Measurements from ENCODE around the gene NLRX1. TPM values are rescaled to one million over a fixed set of nuclear protein-coding genes. Genes with fewer than 3 reads are reported as not detected.
"Not testable (repeated sequence)": the region's sequence is repeated elsewhere in the genome, so short reads cannot be mapped to it uniquely, and the experiment has no call there.

The NLRX1 gene, protein sequence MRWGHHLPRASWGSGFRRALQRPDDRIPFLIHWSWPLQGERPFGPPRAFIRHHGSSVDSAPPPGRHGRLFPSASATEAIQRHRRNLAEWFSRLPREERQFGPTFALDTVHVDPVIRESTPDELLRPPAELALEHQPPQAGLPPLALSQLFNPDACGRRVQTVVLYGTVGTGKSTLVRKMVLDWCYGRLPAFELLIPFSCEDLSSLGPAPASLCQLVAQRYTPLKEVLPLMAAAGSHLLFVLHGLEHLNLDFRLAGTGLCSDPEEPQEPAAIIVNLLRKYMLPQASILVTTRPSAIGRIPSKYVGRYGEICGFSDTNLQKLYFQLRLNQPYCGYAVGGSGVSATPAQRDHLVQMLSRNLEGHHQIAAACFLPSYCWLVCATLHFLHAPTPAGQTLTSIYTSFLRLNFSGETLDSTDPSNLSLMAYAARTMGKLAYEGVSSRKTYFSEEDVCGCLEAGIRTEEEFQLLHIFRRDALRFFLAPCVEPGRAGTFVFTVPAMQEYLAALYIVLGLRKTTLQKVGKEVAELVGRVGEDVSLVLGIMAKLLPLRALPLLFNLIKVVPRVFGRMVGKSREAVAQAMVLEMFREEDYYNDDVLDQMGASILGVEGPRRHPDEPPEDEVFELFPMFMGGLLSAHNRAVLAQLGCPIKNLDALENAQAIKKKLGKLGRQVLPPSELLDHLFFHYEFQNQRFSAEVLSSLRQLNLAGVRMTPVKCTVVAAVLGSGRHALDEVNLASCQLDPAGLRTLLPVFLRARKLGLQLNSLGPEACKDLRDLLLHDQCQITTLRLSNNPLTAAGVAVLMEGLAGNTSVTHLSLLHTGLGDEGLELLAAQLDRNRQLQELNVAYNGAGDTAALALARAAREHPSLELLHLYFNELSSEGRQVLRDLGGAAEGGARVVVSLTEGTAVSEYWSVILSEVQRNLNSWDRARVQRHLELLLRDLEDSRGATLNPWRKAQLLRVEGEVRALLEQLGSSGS
- 10 to 100 TPM; 13.5 to 21.8 TPM for total RNA-seq

DNA sequence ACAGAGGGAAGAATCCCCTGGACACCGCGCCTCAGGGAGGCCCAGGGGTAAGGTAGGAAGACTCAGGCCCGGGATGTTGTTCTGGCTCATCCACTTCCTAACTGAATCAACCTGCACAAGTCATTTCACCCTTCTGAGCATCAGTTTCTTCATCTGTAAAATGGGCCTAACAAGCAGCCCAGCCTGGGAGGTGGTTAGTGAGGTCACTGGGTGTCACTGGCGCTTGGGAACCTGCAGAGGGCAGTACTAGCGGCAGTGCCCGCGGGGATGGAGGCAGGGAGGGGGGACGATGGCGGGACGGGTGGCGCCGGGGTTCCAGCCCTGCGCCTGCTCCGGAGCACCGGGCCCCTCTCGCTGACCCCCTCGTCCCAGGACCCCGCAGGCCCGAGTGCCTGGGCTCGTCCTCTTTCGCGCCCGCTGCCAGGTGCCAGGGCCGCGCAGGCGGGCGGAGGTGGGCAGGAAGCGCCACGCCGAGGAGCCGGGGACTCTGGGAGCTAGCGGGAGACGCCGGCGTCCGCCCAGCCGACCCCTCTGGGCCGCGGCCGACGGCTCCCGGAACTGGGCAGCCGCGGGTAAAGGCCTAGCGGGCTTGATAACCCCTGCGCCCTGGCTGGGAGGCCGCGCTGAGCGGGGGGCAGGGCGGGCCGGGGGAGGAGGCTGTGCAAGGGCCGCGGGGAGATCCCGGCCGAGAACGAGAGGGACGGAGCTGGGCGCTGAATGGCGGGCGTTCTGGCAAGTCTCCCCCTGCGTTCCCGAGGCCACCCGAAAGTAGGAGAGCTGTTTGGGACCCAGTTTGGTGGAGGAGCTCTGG is at the start of gene NLRX1:
Gene NLRX1, plus strand, starts transcription at position 255 of the 811 bp plus-strand sequence. CDS start 2,679 bp downstream, outside the sequence.
- DNase-seq (ENCODE audit: low spot score in 2 of 2) = peak; percentile 85
- Mint-ChIP-seq H3K9me3 (no peaks in the 10 kb centered on the region), H3K36me3 (no peaks in the 10 kb centered on the region), H3K27ac (peak within 1 kb of the TSS; percentile 84 to 94)
- ATAC-seq = peak; percentile 90 to 92

DNA sequence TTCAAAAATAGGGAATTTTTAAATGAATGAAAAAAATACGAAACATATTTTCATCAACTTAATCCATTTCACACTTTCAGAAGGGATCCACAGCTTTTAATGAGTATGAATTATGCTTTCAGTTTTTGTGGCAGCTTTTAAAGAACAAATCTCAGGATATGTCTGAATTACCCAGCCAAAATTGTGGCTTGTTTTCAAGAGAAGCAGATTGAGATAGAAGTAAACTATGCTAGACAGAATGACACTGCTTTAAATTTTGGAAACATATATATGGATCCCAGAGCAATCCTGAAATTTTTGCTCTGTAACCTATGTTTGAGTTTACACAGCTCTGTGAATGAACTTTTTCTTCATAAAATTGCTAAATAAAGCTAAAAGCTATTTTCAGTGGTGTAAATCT is 49.6 kb upstream of the NLRX1 start:
- Mint-ChIP-seq H3K36me3 (peaks cover 29 to 31% of the 10 kb centered on the region in 2 donors), H3K9me3 (no peaks in the 10 kb centered on the region), H3K27ac (no peak overlapping the region)
- ATAC-seq = no peak
- DNase-seq (ENCODE audit: low spot score in 2 of 2) = no peak

DNA sequence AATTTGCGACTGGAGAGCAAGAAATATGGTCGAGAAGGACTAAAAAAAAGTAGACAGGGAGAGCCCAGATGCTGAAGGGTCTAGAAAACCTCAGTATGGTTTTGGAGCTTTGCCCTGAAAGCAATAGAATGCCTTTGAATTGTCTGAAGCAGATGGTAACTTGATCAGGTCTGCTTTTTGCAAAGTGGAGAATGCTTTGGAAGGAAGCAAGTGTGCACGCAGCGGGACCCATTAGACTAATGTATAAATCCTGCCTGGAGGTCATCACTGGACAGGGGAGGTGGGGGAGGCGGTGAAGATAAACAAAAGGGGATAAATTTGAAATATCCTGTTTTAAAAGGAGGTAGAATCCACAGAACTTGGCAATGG is 47.9 kb upstream of the NLRX1 start:
- ATAC-seq (no peak), DNase-seq (ENCODE audit: low spot score in 2 of 2) (no peak)
- Mint-ChIP-seq H3K27ac (peak overlapping the region; percentile 88), H3K9me3 (no peaks in the 10 kb centered on the region), H3K36me3 (peaks cover 22 to 30% of the 10 kb centered on the region in 2 donors)

DNA sequence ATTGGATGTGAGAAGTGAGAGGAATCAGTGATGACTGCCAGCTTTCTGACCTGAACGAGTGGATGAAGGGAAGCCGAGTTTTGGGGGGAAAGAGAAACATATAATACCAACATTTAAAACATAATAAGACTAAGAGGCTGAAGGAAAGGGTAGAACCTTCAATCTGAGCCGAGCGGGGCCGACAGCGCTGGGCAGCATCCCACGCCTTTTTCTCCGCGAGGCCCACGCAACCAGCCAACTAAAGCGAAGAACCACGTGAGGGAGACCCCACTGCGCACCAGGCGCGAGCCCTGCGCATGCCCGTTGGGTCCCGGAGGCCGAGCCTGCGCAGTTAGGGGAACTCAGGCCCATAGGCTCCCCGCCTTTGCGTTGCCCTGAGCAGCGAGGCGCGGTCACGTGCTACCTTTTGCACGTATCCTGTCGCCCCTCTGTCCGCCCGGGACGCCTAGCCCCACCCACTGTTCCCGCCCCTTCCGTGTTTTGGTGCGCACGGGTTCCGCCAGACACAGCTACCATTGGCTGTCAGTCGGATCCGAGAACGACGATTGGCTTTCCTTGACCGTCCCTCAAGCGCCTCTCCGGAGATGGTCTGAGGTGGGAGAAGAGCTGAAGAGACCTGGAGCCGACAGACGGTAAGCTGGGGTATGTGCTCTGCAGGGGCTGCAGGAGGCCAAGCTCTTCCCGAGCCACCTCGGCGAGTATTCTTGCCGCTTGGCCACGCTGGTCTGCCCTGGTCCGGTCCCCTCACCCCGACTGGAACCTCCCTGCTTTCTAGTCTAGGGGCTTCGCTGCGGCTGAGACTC is 47.3 kb upstream of the NLRX1 start, which contains the start of gene HINFP:
Gene HINFP, plus strand, starts transcription at position 573 of the 803 bp plus-strand sequence. CDS start 5,365 bp downstream, outside the sequence.
- Mint-ChIP-seq H3K9me3 (no peaks in the 10 kb centered on the region), H3K36me3 (peaks cover 18 to 25% of the 10 kb centered on the region in 2 donors), H3K27ac (peak within 1 kb of the TSS; percentile 88 to 96)
- DNase-seq (ENCODE audit: low spot score in 2 of 2) (peak; percentile 98 to 99), ATAC-seq (peak; percentile 98 to 99)

DNA sequence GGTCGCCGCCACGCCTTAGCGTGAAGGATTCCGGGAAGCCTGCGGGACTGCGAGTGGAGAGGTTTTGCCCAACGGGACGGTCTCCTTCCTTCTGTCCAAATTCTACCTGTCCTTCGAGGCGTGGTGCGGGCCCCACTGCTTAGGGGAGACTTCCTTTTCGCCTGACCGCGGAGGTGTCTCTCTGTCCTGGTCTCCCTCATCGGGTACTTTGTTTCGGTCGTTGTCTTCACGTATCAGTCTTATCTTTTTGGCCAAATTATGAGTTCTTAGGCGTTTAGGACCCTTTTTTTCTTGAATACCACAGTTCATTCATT is 46.8 kb upstream of the NLRX1 start:
- DNase-seq (ENCODE audit: low spot score in 2 of 2) = no peak
- Mint-ChIP-seq H3K9me3 (no peaks in the 10 kb centered on the region), H3K27ac (peak overlapping the region; percentile 88 to 96), H3K36me3 (peaks cover 19 to 21% of the 10 kb centered on the region in 2 donors)
- ATAC-seq = peak in 1 of 2 donors; percentile 10

DNA sequence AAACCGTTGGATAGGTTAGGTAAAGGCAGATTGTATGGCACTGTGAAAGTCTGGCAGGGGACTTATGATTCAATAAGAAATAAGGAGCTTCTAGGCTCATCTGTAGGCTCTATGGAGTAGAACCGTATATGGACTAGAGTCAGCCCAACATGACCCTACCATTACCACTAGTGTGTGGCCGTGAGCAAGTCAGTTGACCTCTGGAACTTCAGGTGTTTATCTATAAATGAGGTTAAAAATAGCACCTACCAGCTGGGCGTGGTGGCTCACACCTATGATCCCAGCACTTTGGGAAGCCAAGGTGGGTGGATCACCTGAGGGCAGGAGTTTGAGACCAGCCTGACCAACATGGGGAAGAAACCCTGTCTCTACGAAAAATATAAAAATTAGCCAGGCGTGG is 42.7 kb upstream of the NLRX1 start:
- H3K27ac Mint-ChIP-seq = no peak overlapping the region
- H3K9me3 Mint-ChIP-seq = no peaks in the 10 kb centered on the region
- ATAC-seq (no peak), DNase-seq (ENCODE audit: low spot score in 2 of 2) (no peak)
- peaks cover 13 to 17% of the 10 kb centered on the region in 2 donors for H3K36me3 Mint-ChIP-seq

DNA sequence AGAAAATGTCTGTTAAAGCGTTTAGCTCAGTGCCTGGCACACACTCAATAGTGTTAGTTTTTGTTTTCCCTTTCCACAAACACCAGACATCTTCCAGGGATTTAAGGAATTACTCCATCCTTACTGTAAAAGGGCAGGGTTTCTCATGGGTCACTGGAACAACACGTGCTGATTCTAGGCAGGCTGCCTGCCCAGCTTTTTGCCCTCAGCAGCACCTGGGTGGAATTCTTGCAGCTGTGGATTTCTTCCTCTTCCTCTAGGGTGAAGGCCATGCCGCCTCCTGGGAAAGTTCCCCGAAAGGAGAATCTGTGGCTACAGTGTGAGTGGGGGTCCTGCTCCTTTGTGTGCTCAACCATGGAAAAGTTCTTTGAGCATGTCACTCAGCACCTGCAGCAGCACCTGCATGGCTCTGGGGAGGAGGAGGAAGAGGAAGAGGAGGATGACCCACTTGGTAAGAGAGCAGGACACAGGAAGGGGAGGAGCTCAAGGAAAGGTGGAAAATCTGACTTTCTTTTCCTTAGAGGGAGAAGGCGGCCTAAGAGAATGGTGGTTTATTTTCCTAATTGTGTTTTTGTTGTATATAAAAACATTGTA is 41.8 kb upstream of the NLRX1 start:
- DNase-seq (ENCODE audit: low spot score in 2 of 2) (no peak), ATAC-seq (no peak)
- Mint-ChIP-seq H3K9me3 (no peaks in the 10 kb centered on the region), H3K27ac (peak overlapping the region; percentile 35 to 74), H3K36me3 (peaks cover 12 to 21% of the 10 kb centered on the region in 2 donors)

DNA sequence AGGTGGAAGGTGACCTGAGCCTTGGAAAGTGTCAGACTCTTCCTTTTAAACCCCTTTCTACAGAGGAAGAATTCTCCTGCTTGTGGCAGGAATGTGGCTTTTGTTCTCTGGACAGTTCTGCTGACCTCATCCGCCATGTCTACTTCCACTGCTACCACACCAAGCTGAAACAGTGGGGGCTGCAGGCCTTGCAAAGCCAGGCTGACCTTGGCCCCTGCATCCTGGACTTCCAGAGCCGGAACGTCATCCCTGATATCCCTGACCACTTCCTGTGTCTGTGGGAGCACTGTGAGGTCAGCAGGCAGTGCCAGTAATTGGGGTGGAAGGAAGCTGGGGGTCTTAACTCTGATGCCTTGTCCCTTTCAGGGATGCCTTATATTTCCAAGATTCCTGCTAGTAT is 37.9 kb upstream of the NLRX1 start:
- H3K27ac Mint-ChIP-seq = peak overlapping the region; percentile 5 to 72
- peaks cover 8 to 22% of the 10 kb centered on the region in 2 donors for H3K36me3 Mint-ChIP-seq
- H3K9me3 Mint-ChIP-seq = no peaks in the 10 kb centered on the region
- ATAC-seq (no peak), DNase-seq (ENCODE audit: low spot score in 2 of 2) (no peak)

DNA sequence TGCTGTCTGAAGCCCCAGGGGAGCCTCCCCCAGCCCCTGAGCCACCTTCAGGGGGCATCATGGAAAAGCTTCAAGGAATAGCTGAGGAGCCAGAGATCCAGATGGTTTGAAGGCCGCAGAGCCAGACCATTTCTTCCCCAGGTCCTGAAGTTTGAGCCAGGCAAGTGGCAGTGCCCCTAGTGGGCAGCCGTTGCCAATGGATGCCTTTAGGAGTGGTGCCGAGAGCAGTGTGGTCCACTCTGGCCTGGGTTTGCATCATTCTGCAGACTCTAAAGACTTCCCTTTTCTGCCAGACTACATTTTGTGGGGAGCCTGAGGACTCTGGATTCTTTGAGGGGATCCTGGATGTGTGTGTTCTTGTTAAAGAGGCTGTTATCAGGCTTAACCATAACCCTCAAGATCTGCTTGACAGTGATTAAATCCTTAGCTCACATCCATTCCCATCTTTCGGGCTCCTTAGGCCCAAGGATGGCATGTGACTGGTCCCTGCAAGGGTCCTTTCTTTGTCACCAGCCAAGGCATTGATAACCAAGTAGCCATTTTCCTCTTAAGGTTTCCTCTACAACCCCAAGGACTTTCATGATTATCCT is 34.0 kb upstream of the NLRX1 start:
- Mint-ChIP-seq H3K27ac (no peak overlapping the region), H3K36me3 (peaks cover 8 to 19% of the 10 kb centered on the region in 2 donors), H3K9me3 (no peaks in the 10 kb centered on the region)
- peak in 1 of 2 donors; percentile 44 for ATAC-seq
- DNase-seq (ENCODE audit: low spot score in 2 of 2) = no peak

DNA sequence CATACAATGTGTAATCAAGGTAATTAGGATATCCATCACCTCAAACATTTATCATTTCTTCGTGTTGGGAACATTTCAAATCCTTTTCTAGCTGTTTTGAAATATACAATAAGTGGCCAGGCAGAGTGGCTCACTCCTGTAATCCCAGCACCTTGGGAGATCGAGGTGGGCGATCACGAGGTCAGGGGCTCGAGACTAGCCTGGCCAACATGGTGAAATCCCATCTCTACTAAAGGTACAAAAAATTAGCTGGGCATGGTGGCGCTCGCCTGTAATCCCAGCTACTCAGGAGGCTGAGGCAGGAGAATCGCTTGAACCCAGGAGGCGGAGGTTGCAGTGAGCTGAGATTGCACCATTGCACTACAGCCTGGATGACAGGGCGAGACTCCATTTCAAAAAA is 29.2 kb upstream of the NLRX1 start:
- not testable (repeated sequence) for H3K27ac Mint-ChIP-seq; H3K36me3 Mint-ChIP-seq; DNase-seq (ENCODE audit: low spot score in 2 of 2); ATAC-seq; H3K9me3 Mint-ChIP-seq

DNA sequence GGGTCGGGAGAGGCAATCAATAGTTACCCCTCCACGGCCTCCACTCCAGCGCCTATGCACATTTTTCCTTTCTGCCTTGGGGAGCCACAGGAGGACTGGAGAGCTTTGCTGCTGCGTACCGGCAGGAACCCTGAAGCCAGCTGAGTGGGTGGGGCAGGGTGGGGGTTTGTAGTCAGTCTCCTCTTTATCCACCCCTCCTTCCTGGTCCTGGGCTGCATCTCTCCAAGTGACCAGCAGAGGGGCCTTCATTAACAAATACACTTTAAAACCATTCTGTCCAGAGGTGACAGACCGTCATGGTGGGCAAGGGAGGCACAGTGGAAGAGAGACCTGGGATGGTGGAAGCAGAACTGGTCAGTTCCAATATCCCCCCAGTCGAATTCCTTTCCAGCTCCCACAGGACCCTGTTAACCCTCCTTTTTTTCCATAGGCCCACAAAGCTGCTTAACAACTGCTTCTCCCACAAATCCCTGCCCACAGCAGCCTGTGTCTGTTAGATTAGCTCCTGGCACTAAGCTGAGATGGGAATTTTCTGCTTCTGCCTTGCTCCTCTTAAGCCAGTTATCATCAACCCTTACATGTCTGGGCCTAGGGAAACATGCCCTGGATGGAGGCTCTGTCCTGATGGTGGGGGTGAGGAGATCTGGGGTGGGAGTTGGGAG is 23.6 kb upstream of the NLRX1 start:
- Mint-ChIP-seq H3K9me3 (no peaks in the 10 kb centered on the region), H3K27ac (no peak overlapping the region), H3K36me3 (no peaks in the 10 kb centered on the region)
- DNase-seq (ENCODE audit: low spot score in 2 of 2) (no peak), ATAC-seq (peak; percentile 36 to 66)

DNA sequence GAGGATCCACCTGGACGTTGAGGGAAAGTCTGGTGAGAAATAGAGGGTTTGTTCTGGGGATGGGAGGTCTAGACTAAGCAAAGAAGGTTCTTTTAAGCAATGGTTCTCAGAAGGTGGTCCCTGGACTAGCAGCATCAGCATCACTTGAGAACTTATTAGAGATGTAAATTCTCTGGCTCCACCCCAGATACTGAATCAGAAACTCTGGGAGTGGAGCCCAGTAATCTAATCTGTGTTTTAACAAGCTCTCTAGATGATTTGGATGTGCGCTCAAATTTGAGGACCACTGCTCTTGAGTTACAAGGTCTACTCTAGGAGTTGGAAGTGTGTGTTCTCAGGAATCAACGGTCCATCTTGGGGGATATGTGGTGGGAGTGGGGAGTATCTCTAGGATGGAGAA is 23.0 kb upstream of the NLRX1 start:
- Mint-ChIP-seq H3K27ac (no peak overlapping the region), H3K9me3 (no peaks in the 10 kb centered on the region), H3K36me3 (no peaks in the 10 kb centered on the region)
- DNase-seq (ENCODE audit: low spot score in 2 of 2) (no peak), ATAC-seq (no peak)

DNA sequence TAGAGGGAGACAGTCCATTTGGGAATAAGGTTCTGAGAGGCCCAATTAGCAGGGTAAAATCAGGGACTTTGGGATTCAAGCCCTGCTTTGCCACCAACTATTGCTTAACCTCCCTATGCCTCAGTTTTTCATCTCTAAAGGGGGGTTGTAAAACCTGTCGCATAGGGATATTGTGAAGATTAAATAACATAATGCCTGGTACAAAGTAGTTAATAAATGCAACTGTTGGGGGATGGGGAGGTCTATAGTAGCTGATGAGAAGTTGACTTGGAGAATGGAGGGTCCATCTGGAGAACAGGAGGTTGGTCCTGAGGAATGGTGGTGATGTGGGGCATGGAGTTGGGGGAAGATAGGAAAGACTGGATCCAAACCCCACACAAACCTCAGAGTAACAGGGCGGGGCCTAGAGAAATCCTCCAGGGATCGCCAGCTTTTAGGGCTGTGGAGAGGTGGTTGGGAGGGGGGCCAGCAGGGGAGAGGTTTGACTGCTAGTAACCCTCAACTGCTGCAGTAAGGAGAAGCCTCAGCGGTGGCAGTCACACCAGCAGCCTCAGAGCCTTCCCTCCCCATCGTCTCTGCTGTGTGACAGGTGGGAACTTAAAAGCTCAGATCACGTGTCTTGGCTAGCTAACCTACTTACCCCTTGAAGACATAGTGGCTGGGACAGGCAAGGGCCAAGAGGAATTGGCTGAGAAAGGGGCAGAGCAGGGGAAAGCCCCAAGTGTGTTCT is 20.8 kb upstream of the NLRX1 start:
- Mint-ChIP-seq H3K27ac (no peak overlapping the region), H3K36me3 (no peaks in the 10 kb centered on the region), H3K9me3 (no peaks in the 10 kb centered on the region)
- DNase-seq (ENCODE audit: low spot score in 2 of 2) (no peak), ATAC-seq (no peak)

DNA sequence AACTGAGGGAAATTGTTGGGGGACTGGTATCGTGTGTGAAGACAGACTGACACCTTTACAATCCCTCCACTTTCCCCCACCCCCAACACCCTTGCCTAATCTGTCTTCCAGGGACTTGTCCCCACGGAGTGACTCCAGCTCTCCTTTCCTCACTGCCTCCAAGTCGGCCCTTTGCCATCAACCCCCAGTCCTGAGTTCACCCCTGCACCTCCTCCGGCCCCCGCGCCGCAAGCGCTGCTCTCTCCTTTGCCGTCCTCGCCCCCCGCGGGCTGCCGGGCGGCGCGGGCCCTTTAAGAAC is 19.9 kb upstream of the NLRX1 start:
- H3K9me3 Mint-ChIP-seq = no peaks in the 10 kb centered on the region
- H3K27ac Mint-ChIP-seq = no peak overlapping the region
- ATAC-seq (no peak), DNase-seq (ENCODE audit: low spot score in 2 of 2) (no peak)
- H3K36me3 Mint-ChIP-seq = no peaks in the 10 kb centered on the region
